HepG2 (cell line): ENCODE results near the gene COX15. TPM values are rescaled to one million over a fixed set of nuclear protein-coding genes. Genes with fewer than 3 reads are reported as not detected.
A peak's percentile ranks its signal among the peaks of the same experiment; 100 is the strongest.

Source experiments
- CBX1 ChIP-seq: IDR thresholded peaks from one replicate; pipeline ENCODE4 v1.6.1; 2016; ENCODE audit warnings: antibody characterized with exemption, low read depth
- NR3C1 ChIP-seq: sonication (generic); formaldehyde crosslinking; IDR thresholded peaks from 2 replicates; pipeline ENCODE4 v1.4.0; 2020; ENCODE audit warnings: missing genetic modification reagents
- PRDM10 ChIP-seq: sonication (generic); formaldehyde crosslinking; IDR thresholded peaks from 2 replicates; pipeline ENCODE4 v1.4.0; 2020; ENCODE audit warnings: low read depth, missing genetic modification reagents
- RBFOX2 ChIP-seq: fragments of 200-400 bp; formaldehyde crosslinking; IDR thresholded peaks from 2 replicates; pipeline ENCODE4 v1.6.1; 2017; ENCODE audit warnings: low read depth, mild to moderate bottlenecking, low read length
- SMARCE1 ChIP-seq: fragments of 450-650 bp; IDR thresholded peaks from 2 replicates; pipeline ENCODE4 v1.6.1; 2017; ENCODE audit warnings: borderline replicate concordance
- SOX6 ChIP-seq, 2 experiments: fragments of 450-650 bp in 1 of 2; sonication (generic) in 1 of 2; formaldehyde crosslinking in 1 of 2; IDR thresholded peaks; 2 replicates each; pipeline versions ENCODE4 v1.4.0 to v1.6.1; 2017 to 2020; ENCODE audit warnings: antibody characterized with exemption in 1 of 2, mild to moderate bottlenecking in 1 of 2, missing genetic modification reagents in 1 of 2
- U2AF2 ChIP-seq: fragments of 200-400 bp; formaldehyde crosslinking; IDR thresholded peaks from 2 replicates; pipeline ENCODE4 v1.6.1; 2017; ENCODE audit warnings: low read depth, mild to moderate bottlenecking, low read length
- ZBTB39 ChIP-seq: sonication (generic); formaldehyde crosslinking; IDR thresholded peaks from 2 replicates; pipeline ENCODE4 v1.5.0; 2020; ENCODE audit warnings: missing genetic modification reagents
- ZFP36L1 ChIP-seq: sonication (generic); formaldehyde crosslinking; IDR thresholded peaks from 2 replicates; pipeline ENCODE4 v1.8.0; 2022; ENCODE audit warnings: mild to moderate bottlenecking, missing genetic modification reagents, moderate library complexity
- ZKSCAN8 ChIP-seq: IDR thresholded peaks from 2 replicates; pipeline ENCODE4 v1.6.1; 2016; ENCODE audit warnings: borderline replicate concordance, missing genetic modification reagents, missing compliant biosample characterization
- ZNF296 ChIP-seq: sonication (generic); formaldehyde crosslinking; conservative IDR thresholded peaks from 2 replicates; pipeline ENCODE4 v1.5.0; 2020; ENCODE audit warnings: mild to moderate bottlenecking, missing genetic modification reagents
- ZNF354B ChIP-seq: sonication (generic); formaldehyde crosslinking; IDR thresholded peaks from 2 replicates; pipeline ENCODE4 v1.8.0; 2022; ENCODE audit warnings: mild to moderate bottlenecking, missing genetic modification reagents
- ZNF510 ChIP-seq: sonication (generic); formaldehyde crosslinking; IDR thresholded peaks from 2 replicates; pipeline ENCODE4 v1.4.0; 2020; ENCODE audit warnings: low read depth, mild to moderate bottlenecking, missing genetic modification reagents
- ZNF569 ChIP-seq: sonication (generic); formaldehyde crosslinking; IDR thresholded peaks from 2 replicates; pipeline ENCODE4 v1.5.0; 2020; ENCODE audit warnings: mild to moderate bottlenecking, missing genetic modification reagents, moderate library complexity, borderline replicate concordance
- ZNF570 ChIP-seq: sonication (generic); formaldehyde crosslinking; IDR thresholded peaks from 2 replicates; pipeline ENCODE4 v1.4.0; 2020; ENCODE audit warnings: mild to moderate bottlenecking, missing genetic modification reagents, borderline replicate concordance
- ZNF605 ChIP-seq: sonication (generic); formaldehyde crosslinking; IDR thresholded peaks from 2 replicates; pipeline ENCODE4 v1.8.0; 2022; ENCODE audit warnings: mild to moderate bottlenecking, missing genetic modification reagents
- ZNF614 ChIP-seq: IDR thresholded peaks from 2 replicates; pipeline ENCODE4 v1.6.1; 2018; ENCODE audit warnings: missing biosample characterization, missing genetic modification reagents, inconsistent platforms, borderline replicate concordance
- ZNF678 ChIP-seq: sonication (generic); formaldehyde crosslinking; IDR thresholded peaks from 2 replicates; pipeline ENCODE4 v1.4.0; 2020; ENCODE audit warnings: mild to moderate bottlenecking, missing genetic modification reagents
- polyA plus RNA-seq, 8 experiments: library from polyadenylated mRNA; depleted of rRNA in 3 of 8; stranded (reverse) in 7 of 8; unstranded in 1 of 8; fragments of >200 nt; fragmentation: Illumina TruSeq in 4 of 8; extraction: Trizol in 4 of 8; gene quantifications; 2 replicates each; pipeline versions ENCODE4 v1.2.1 to v1.2.3, GENCODE V29; 2011 to 2016; ENCODE audit warnings: low read depth in 4 of 8, missing spikeins in 1 of 8, mixed read lengths in 1 of 8; ENCODE audit not compliant: insufficient read depth in 1 of 8
- total RNA-seq, 5 experiments: library from RNA; depleted of rRNA; stranded (reverse); fragments of >200 nt; fragmentation: Illumina TruSeq; extraction: Trizol; gene quantifications; 2 replicates each; pipeline ENCODE4 v1.2.3, GENCODE V29; 2016; ENCODE audit warnings: low read depth in 1 of 5
- TF ChIP-seq, protein P1 (sequence below): sonication (generic); formaldehyde crosslinking; conservative IDR thresholded peaks from 2 replicates; pipeline ENCODE4 v1.4.0; 2020; ENCODE audit warnings: mild to moderate bottlenecking, missing genetic modification reagents, moderate library complexity
- TF ChIP-seq, protein P2 (sequence below): sonication (generic); formaldehyde crosslinking; conservative IDR thresholded peaks from 2 replicates; pipeline ENCODE4 v1.8.0; 2022; ENCODE audit warnings: missing genetic modification reagents

COX15 gene
- total and polyA plus RNA-seq, 2 of the 13 experiments (the other 11 are each of a cell fraction or from before 2014, with no cell fraction given) = 19.2 to 44.7 TPM

DNA sequence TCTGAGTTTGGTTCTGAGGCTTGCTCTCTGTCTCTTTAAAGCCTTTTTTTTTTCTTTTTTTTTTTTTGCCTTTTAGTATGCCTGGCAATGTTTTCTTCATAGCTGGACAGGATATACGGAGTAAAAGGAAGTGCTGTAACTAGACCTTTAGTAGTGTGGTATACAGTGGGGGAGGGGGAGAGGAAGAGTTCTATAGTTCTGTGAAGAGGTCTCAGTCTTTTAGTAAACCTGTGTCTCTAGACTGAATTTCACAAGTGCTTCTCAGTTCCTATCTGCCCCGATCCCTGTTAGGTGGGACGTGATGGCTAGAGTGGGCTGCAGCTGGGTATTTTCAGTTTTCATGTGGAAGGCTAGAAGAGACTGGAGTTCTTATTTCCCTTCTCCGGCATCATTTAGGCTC lies 47.4 kb upstream of the COX15 start (continued):
- TF ChIP-seq, protein P1, sequence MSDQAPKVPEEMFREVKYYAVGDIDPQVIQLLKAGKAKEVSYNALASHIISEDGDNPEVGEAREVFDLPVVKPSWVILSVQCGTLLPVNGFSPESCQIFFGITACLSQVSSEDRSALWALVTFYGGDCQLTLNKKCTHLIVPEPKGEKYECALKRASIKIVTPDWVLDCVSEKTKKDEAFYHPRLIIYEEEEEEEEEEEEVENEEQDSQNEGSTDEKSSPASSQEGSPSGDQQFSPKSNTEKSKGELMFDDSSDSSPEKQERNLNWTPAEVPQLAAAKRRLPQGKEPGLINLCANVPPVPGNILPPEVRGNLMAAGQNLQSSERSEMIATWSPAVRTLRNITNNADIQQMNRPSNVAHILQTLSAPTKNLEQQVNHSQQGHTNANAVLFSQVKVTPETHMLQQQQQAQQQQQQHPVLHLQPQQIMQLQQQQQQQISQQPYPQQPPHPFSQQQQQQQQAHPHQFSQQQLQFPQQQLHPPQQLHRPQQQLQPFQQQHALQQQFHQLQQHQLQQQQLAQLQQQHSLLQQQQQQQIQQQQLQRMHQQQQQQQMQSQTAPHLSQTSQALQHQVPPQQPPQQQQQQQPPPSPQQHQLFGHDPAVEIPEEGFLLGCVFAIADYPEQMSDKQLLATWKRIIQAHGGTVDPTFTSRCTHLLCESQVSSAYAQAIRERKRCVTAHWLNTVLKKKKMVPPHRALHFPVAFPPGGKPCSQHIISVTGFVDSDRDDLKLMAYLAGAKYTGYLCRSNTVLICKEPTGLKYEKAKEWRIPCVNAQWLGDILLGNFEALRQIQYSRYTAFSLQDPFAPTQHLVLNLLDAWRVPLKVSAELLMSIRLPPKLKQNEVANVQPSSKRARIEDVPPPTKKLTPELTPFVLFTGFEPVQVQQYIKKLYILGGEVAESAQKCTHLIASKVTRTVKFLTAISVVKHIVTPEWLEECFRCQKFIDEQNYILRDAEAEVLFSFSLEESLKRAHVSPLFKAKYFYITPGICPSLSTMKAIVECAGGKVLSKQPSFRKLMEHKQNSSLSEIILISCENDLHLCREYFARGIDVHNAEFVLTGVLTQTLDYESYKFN (CRISPR knock-in tag) = peak; percentile 61
- TF ChIP-seq ZFP36L1 (no peak), ZBTB39 (CRISPR knock-in tag) (no peak), ZKSCAN8 (CRISPR knock-in tag) (no peak), NR3C1 (CRISPR knock-in tag) (no peak), SMARCE1 (no peak), PRDM10 (CRISPR knock-in tag) (no peak), ZNF296 (CRISPR knock-in tag) (no peak), ZNF570 (CRISPR knock-in tag) (no peak), ZNF614 (CRISPR knock-in tag) (0 out of 2 replicates have a peak, but pooled peaks have one; percentile 46), ZNF605 (CRISPR knock-in tag) (no peak), ZNF569 (CRISPR knock-in tag) (no peak), CBX1 (no peak), ZNF678 (CRISPR knock-in tag) (no peak), ZNF354B (CRISPR knock-in tag) (no peak), RBFOX2 (no peak), ZNF510 (CRISPR knock-in tag) (no peak), U2AF2 (no peak), SOX6 (IDR thresholded peaks at IDR 0.05) (no peak), SOX6 (CRISPR knock-in tag; IDR thresholded peaks at IDR 0.05) (peak; percentile 12; the same call in 1 of the 2 replicates)
- TF ChIP-seq, protein P2, sequence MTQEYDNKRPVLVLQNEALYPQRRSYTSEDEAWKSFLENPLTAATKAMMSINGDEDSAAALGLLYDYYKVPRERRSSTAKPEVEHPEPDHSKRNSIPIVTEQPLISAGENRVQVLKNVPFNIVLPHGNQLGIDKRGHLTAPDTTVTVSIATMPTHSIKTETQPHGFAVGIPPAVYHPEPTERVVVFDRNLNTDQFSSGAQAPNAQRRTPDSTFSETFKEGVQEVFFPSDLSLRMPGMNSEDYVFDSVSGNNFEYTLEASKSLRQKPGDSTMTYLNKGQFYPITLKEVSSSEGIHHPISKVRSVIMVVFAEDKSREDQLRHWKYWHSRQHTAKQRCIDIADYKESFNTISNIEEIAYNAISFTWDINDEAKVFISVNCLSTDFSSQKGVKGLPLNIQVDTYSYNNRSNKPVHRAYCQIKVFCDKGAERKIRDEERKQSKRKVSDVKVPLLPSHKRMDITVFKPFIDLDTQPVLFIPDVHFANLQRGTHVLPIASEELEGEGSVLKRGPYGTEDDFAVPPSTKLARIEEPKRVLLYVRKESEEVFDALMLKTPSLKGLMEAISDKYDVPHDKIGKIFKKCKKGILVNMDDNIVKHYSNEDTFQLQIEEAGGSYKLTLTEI (CRISPR knock-in tag) = no peak
